Caco-2 (cell line): ENCODE results near the gene RNF11. TPM values are rescaled to one million over a fixed set of nuclear protein-coding genes. Genes with fewer than 3 reads are reported as not detected.

Source experiments
- BruUV-seq: library from RNA; stranded (reverse); fragments of 400-500 nt; replicated peaks from 2 replicates; lab custom pipeline; 2021; lab: Mats Ljungman, UMichigan
- CTCF ChIA-PET: fragments of 300-600 bp; sonication (Branson Sonifier 250); formaldehyde crosslinking; loops from one replicate; lab custom pipeline; 2022; ENCODE audit warnings: antibody characterized with exemption; lab: Charles Lee
- POLR2A ChIA-PET: fragments of 300-600 bp; sonication (Branson Sonifier 250); formaldehyde crosslinking; loops from one replicate; lab custom pipeline; 2022; ENCODE audit warnings: antibody characterized with exemption; lab: Charles Lee
- DNase-seq, 2 experiments: peaks; one replicate each; pipeline versions ENCODE4 v3.0.0 to v3.0.0-alpha.2; 2020 to 2022
- H3K27me3 ChIP-seq: replicated peaks from 2 replicates; pipeline ENCODE4 v1.6.0; 2011; ENCODE audit warnings: low read length; ENCODE audit not compliant: control insufficient read depth, insufficient read depth
- H3K36me3 ChIP-seq: 2 replicates; pipeline ENCODE4 v1.5.1; 2011; ENCODE audit warnings: low read length; ENCODE audit not compliant: control insufficient read depth, insufficient read depth
- H3K4me1 ChIP-seq: fragments of 250-450 bp; sonication (Bioruptor Pico); 2 replicates; pipeline ENCODE4 v1.5.1; 2020; ENCODE audit warnings: mild to moderate bottlenecking
- H3K4me3 ChIP-seq: 2 replicates; pipeline ENCODE4 v1.5.1; 2011; ENCODE audit warnings: low read depth, mild to moderate bottlenecking, control low read depth, low read length
- H3K9me3 ChIP-seq: fragments of 250-450 bp; sonication (Bioruptor Pico); 2 replicates; pipeline ENCODE4 v1.5.1; 2020; ENCODE audit warnings: mild to moderate bottlenecking, moderate library complexity
- H3K27ac Mint-ChIP-seq: one replicate; pipeline ENCODE4 v1.8.0; 2022; ENCODE audit warnings: mixed read lengths; ENCODE audit not compliant: unreplicated experiment
- H3K27me3 Mint-ChIP-seq: one replicate; pipeline ENCODE4 v1.8.0; 2022; ENCODE audit warnings: mixed read lengths; ENCODE audit not compliant: insufficient read depth, unreplicated experiment
- H3K36me3 Mint-ChIP-seq: one replicate; pipeline ENCODE4 v1.8.0; 2022; ENCODE audit warnings: mild to moderate bottlenecking, mixed read lengths; ENCODE audit not compliant: insufficient read depth, unreplicated experiment
- H3K4me1 Mint-ChIP-seq: one replicate; pipeline ENCODE4 v1.8.0; 2022; ENCODE audit warnings: low read depth, mixed read lengths; ENCODE audit not compliant: unreplicated experiment
- H3K4me3 Mint-ChIP-seq: one replicate; pipeline ENCODE4 v1.8.0; 2022; ENCODE audit warnings: mild to moderate bottlenecking, moderate library complexity, mixed read lengths; ENCODE audit not compliant: unreplicated experiment
- H3K9me3 Mint-ChIP-seq: one replicate; pipeline ENCODE4 v1.8.0; 2022; ENCODE audit warnings: mixed read lengths; ENCODE audit not compliant: unreplicated experiment
- intact Hi-C: fragments of 100-400 bp; cut with micrococcal nuclease; formaldehyde crosslinking; loops from one replicate; pipeline ENCODE4 v1.10.0; 2022; ENCODE audit not compliant: unreplicated experiment
- total RNA-seq: library from RNA; stranded (reverse); gene quantifications from 2 replicates; pipeline ENCODE4 v1.2.3, GENCODE V29; 2022
- TF ChIP-seq, protein P1 (sequence below), 2 experiments: fragments of 200-600 bp in 1 of 2; IDR thresholded peaks; 1 replicate in 1 of 2; 2 replicates in 1 of 2; pipeline versions ENCODE4 v1.5.1 to v1.8.0; 2011 to 2022; ENCODE audit warnings: antibody characterized with exemption in 1 of 2, control low read depth in 1 of 2, inconsistent platforms in 1 of 2, low read depth in 1 of 2, low read length in 1 of 2, mild to moderate bottlenecking in 1 of 2, moderate library complexity in 1 of 2; ENCODE audit not compliant: insufficient read depth in 1 of 2, severe bottlenecking in 1 of 2, unreplicated experiment in 1 of 2

RNF11 gene
- total RNA-seq, 1 experiment from 2014 or later, result 44.1 TPM

DNA sequence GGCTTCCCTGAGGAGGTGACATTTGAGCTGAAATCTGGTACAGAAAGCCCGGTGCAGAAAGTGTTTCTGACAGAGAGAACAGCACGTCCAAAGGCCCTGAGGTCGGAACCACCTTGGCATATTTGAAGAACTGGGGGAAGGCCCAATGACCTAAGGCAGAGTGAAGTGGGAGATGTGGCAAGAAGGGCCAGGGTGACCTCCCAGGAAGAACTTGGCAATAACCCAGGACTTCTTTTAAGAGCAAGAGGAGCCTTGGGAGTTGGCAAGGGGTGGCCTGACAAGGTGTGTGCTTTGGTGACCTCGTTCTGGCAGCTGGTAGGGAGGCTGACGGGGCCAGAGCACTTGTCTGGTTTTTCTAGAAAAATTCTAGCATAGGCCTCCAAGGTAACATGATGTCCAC, 70.9 kb downstream of the RNF11 start:
- ChIA-PET POLR2A (no interaction called here), CTCF (interaction anchor here (0.7 kb wide), 1 partner anchor 228 kb away, joined by 4 read pairs; no protein-coding TSS in a partner anchor)
- Mint-ChIP-seq H3K9me3 (no peaks in the 10 kb centered on the region), H3K36me3 (no peaks in the 10 kb centered on the region), H3K4me1 (no peaks in the 10 kb centered on the region), H3K27ac (no peak overlapping the region), H3K27me3 (no peaks in the 10 kb centered on the region), H3K4me3 (no peak overlapping the region)
- Histone ChIP-seq H3K27me3 (no peaks in the 10 kb centered on the region), H3K4me3 (no peak overlapping the region), H3K9me3 (no peaks in the 10 kb centered on the region), H3K4me1 (peaks cover 9% of the 10 kb centered on the region), H3K36me3 (no peaks in the 10 kb centered on the region)
- no peak for DNase-seq
- no TSS peak for BruUV-seq
- TF ChIP-seq, protein P1, sequence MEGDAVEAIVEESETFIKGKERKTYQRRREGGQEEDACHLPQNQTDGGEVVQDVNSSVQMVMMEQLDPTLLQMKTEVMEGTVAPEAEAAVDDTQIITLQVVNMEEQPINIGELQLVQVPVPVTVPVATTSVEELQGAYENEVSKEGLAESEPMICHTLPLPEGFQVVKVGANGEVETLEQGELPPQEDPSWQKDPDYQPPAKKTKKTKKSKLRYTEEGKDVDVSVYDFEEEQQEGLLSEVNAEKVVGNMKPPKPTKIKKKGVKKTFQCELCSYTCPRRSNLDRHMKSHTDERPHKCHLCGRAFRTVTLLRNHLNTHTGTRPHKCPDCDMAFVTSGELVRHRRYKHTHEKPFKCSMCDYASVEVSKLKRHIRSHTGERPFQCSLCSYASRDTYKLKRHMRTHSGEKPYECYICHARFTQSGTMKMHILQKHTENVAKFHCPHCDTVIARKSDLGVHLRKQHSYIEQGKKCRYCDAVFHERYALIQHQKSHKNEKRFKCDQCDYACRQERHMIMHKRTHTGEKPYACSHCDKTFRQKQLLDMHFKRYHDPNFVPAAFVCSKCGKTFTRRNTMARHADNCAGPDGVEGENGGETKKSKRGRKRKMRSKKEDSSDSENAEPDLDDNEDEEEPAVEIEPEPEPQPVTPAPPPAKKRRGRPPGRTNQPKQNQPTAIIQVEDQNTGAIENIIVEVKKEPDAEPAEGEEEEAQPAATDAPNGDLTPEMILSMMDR (IDR thresholded peaks at IDR 0.05; ENCODE audit: insufficient read depth in 1 of 2, low read depth in 1 of 2, low read length in 1 of 2, severe bottlenecking in 1 of 2, unreplicated experiment in 1 of 2), result no peak
- intact Hi-C loops, result no loop called here

- no TSS peak for BruUV-seq
- no peaks in the 10 kb centered on the region for H3K9me3 ChIP-seq
- H3K9me3 Mint-ChIP-seq, result no peaks in the 10 kb centered on the region
- no peak for DNase-seq
- peaks cover 9% of the 10 kb centered on the region for H3K4me1 ChIP-seq
- H3K4me3 ChIP-seq, result no peak overlapping the region
- ChIA-PET POLR2A (no interaction called here), CTCF (no interaction called here)
- intact Hi-C loops, result no loop called here
- H3K4me3 Mint-ChIP-seq, result no peak overlapping the region
- no peaks in the 10 kb centered on the region; the same call in 1 of the 2 replicates for H3K36me3 ChIP-seq
- H3K27me3 Mint-ChIP-seq, result no peaks in the 10 kb centered on the region
- no peak overlapping the region for H3K27ac Mint-ChIP-seq
- TF ChIP-seq, protein P1 (IDR thresholded peaks at IDR 0.05; ENCODE audit: insufficient read depth in 1 of 2, low read depth in 1 of 2, low read length in 1 of 2, severe bottlenecking in 1 of 2, unreplicated experiment in 1 of 2), result no peak
- H3K27me3 ChIP-seq, result no peaks in the 10 kb centered on the region
- no peaks in the 10 kb centered on the region for H3K36me3 Mint-ChIP-seq
- peaks cover 2% of the 10 kb centered on the region for H3K4me1 Mint-ChIP-seq
These were observed 72.6 kb downstream of the RNF11 start for GRCh38 chr1:51308636-51309035.

- no peaks in the 10 kb centered on the region for H3K36me3 Mint-ChIP-seq
- H3K9me3 Mint-ChIP-seq, result no peaks in the 10 kb centered on the region
- peaks cover 5% of the 10 kb centered on the region for H3K4me1 Mint-ChIP-seq
- no peak overlapping the region for H3K4me3 Mint-ChIP-seq
- no peak for DNase-seq
- H3K4me1 ChIP-seq, result peaks cover 9% of the 10 kb centered on the region
- H3K4me3 ChIP-seq, result no peak overlapping the region
- no peaks in the 10 kb centered on the region for H3K27me3 Mint-ChIP-seq
- H3K27me3 ChIP-seq, result no peaks in the 10 kb centered on the region
- H3K9me3 ChIP-seq, result no peaks in the 10 kb centered on the region
- no peak overlapping the region for H3K27ac Mint-ChIP-seq
- BruUV-seq, result no TSS peak
- ChIA-PET POLR2A (no interaction called here), CTCF (no interaction called here)
- TF ChIP-seq, protein P1 (IDR thresholded peaks at IDR 0.05; ENCODE audit: insufficient read depth in 1 of 2, low read depth in 1 of 2, low read length in 1 of 2, severe bottlenecking in 1 of 2, unreplicated experiment in 1 of 2), result no peak
- H3K36me3 ChIP-seq, result no peaks in the 10 kb centered on the region; the same call in 1 of the 2 replicates
- intact Hi-C loops, result no loop called here
These were observed 73.2 kb downstream of the RNF11 start for GRCh38 chr1:51309291-51309690.
